Measurements from ENCODE around the gene CHST12. TPM values are rescaled to one million over a fixed set of nuclear protein-coding genes. Genes with fewer than 3 reads are reported as not detected.
"Not testable (repeated sequence)": the region's sequence is repeated elsewhere in the genome, so short reads cannot be mapped to it uniquely, and the experiment has no call there.

Gene CHST12
- total RNA-seq, 1 experiment from 2014 or later, result 11.4 TPM

DNA sequence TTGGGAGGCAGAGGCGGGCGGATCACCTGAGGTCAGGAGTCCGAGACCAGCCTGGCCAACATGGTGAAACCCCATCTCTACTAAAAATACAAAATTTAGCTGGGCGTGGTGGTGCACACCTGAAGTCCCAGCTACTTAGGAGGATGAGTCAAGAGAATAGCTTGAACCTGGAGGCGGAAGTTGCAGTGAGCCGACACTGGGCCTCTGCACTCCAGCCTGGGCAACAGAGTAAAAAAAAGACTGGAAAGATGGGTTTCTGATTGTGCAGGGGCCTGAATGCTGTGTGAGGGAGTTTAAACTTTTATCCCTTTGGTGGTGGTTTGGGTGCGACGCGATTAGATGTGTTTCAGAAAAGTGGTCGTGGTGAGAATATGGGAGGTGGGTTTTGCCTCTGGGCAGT, 1.8 kb downstream of the CHST12 start:
- no peak for DNase-seq

GRCh38 chr7:2405601-2406345, 2.4 kb downstream of the CHST12 start:
- H3K36me3 ChIP-seq (replicated peaks; ENCODE audit: control insufficient read depth, insufficient read depth, low read length), result no peaks in the 10 kb centered on the region
- H3K4me3 ChIP-seq (ENCODE audit: insufficient read depth, low read depth, low read length), result no peak overlapping the region
- no peak for DNase-seq
- no peaks in the 10 kb centered on the region for H3K27me3 ChIP-seq (ENCODE audit: control insufficient read depth, insufficient read depth, low read length)

More for the DNA sequence above, 1.8 kb downstream of the CHST12 start:
- Histone ChIP-seq H3K27me3 (ENCODE audit: control insufficient read depth, insufficient read depth, low read length) (no peaks in the 10 kb centered on the region), H3K4me3 (ENCODE audit: insufficient read depth, low read depth, low read length) (no peak overlapping the region), H3K36me3 (replicated peaks; ENCODE audit: control insufficient read depth, insufficient read depth, low read length) (no peaks in the 10 kb centered on the region)

GRCh38 chr7:2409745-2410414, 6.5 kb downstream of the CHST12 start:
- H3K4me3 ChIP-seq (ENCODE audit: insufficient read depth, low read depth, low read length), result no peak overlapping the region
- H3K36me3 ChIP-seq (replicated peaks; ENCODE audit: control insufficient read depth, insufficient read depth, low read length), result no peaks in the 10 kb centered on the region
- DNase-seq, result no peak
- no peaks in the 10 kb centered on the region for H3K27me3 ChIP-seq (ENCODE audit: control insufficient read depth, insufficient read depth, low read length)

- Histone ChIP-seq H3K4me3 (ENCODE audit: insufficient read depth, low read depth, low read length) (no peak overlapping the region), H3K36me3 (replicated peaks; ENCODE audit: control insufficient read depth, insufficient read depth, low read length) (no peaks in the 10 kb centered on the region), H3K27me3 (ENCODE audit: control insufficient read depth, insufficient read depth, low read length) (no peaks in the 10 kb centered on the region)
- DNase-seq, result no peak
Measured at GRCh38 chr7:2411049-2411448, 7.6 kb downstream of the CHST12 start.

DNA sequence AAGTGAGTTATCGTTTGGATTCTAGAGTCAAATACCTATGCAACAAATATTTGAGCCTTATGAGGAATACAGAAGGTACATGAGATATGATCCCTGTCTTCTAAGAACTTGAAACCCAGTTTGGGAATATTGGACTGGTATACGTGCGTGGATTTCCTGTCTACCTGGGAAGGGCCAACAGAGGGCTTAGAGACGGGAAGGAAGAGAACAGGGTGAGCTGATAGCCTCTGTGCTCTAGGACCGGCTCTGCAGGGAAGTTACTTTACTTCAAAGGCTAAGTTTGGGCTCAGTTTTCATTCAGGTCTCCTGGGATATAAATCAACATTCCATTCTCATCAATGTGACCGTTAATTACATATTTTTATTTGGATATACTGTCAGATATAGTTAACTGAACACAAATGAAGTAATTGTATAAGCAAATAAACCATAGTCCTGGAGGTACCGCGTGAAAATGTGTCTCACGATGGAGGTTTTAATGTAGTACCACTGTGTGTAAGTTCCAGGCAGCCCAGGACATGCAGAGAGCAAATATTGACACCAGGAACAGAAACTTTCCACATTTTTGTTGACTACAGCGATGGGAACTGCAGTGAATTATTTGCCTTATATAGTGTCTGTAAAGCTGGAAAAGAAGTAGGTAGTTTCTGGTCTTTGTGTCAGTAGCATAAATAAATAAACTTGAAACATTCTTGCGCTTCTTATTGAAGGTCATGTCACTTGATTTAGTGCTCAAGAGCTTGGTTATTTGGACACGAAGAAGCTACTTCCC, 8.6 kb downstream of the CHST12 start:
- H3K4me3 ChIP-seq (ENCODE audit: insufficient read depth, low read depth, low read length), result no peak overlapping the region
- DNase-seq, result peak; percentile 42
- H3K36me3 ChIP-seq (replicated peaks; ENCODE audit: control insufficient read depth, insufficient read depth, low read length), result no peaks in the 10 kb centered on the region
- no peaks in the 10 kb centered on the region for H3K27me3 ChIP-seq (ENCODE audit: control insufficient read depth, insufficient read depth, low read length)

- no peak for DNase-seq
- Histone ChIP-seq H3K36me3 (replicated peaks; ENCODE audit: control insufficient read depth, insufficient read depth, low read length) (no peaks in the 10 kb centered on the region), H3K27me3 (ENCODE audit: control insufficient read depth, insufficient read depth, low read length) (no peaks in the 10 kb centered on the region), H3K4me3 (ENCODE audit: insufficient read depth, low read depth, low read length) (no peak overlapping the region)
Measured at GRCh38 chr7:2412587-2413201, 9.3 kb downstream of the CHST12 start.

DNA sequence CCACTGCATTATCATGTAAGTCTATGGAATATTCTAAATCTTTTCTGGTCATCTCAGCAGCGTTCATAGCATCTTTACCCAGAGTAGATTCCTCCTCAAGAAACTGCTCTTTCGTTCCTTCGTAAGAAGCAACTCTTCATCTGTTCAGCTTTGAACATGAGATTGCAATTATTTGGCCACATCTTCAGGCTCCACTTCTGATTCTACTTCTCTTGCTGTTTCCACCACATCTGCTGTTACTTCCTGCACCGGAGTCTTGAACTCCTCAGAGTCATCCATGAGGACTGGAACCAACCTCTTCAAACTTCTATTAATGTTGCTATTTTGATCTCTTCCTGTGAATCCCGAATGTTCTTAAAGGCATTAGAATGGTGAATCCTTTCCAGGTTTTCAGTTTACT, 12.7 kb downstream of the CHST12 start:
- Histone ChIP-seq H3K36me3 (replicated peaks; ENCODE audit: control insufficient read depth, insufficient read depth, low read length) (no peaks in the 10 kb centered on the region), H3K4me3 (ENCODE audit: insufficient read depth, low read depth, low read length) (no peak overlapping the region), H3K27me3 (ENCODE audit: control insufficient read depth, insufficient read depth, low read length) (no peaks in the 10 kb centered on the region)
- no peak for DNase-seq

DNA sequence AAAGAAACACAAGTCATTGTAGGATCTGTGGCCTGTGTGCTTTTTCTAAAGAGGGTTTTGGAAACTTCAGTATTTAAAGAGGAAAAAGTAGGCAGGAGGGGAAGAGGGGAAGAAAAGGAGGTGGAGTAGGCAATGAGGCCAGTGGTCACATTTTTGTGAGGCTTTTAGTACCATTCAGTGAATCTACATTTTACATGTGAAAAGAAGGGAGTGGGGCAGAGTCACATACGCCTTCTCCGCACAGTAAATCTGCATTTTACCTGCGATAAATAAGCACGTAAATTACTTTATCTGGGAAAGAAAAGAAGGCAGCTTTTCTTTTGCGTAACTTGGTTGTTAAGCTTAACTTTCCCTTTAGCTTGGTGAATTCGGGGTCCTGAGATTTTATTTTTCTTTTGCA, 13.2 kb downstream of the CHST12 start:
- no peak overlapping the region for H3K4me3 ChIP-seq (ENCODE audit: insufficient read depth, low read depth, low read length)
- no peaks in the 10 kb centered on the region for H3K27me3 ChIP-seq (ENCODE audit: control insufficient read depth, insufficient read depth, low read length)
- no peaks in the 10 kb centered on the region for H3K36me3 ChIP-seq (replicated peaks; ENCODE audit: control insufficient read depth, insufficient read depth, low read length)
- DNase-seq, result no peak

GRCh38 chr7:2417178-2417577, 13.8 kb downstream of the CHST12 start:
- not testable (repeated sequence) for DNase-seq; H3K4me3 ChIP-seq (ENCODE audit: insufficient read depth, low read depth, low read length); H3K27me3 ChIP-seq (ENCODE audit: control insufficient read depth, insufficient read depth, low read length); H3K36me3 ChIP-seq (replicated peaks; ENCODE audit: control insufficient read depth, insufficient read depth, low read length)

DNA sequence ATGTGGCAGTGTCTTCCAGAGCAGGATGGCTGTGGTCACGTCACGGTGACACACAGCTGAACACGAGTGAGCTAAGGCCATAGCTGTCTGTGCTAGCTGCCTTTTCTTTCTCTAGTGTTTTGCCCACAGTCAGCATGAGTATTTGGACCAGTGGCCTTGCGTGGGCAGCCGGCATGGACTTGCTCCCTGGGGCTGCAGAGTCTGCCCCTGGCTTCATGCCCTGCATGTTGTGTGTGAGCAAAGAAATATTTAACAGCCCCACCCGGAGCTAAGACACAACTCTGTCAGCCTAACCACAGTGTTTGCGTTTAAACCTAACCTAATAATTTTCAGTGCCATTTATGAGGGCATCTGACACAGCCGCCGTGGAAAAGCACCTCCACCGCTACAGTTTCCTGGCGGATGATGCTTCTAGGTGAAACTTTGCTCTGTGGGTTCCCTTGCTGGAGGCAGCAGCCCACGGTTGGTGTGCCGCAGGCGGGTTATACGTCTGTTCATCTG, 14.6 kb downstream of the CHST12 start:
- DNase-seq, result no peak
- Histone ChIP-seq H3K27me3 (ENCODE audit: control insufficient read depth, insufficient read depth, low read length) (no peaks in the 10 kb centered on the region), H3K4me3 (ENCODE audit: insufficient read depth, low read depth, low read length) (no peak overlapping the region), H3K36me3 (replicated peaks; ENCODE audit: control insufficient read depth, insufficient read depth, low read length) (no peaks in the 10 kb centered on the region)

- DNase-seq, result no peak
- no peaks in the 10 kb centered on the region for H3K36me3 ChIP-seq (replicated peaks; ENCODE audit: control insufficient read depth, insufficient read depth, low read length)
- no peaks in the 10 kb centered on the region for H3K27me3 ChIP-seq (ENCODE audit: control insufficient read depth, insufficient read depth, low read length)
- no peak overlapping the region for H3K4me3 ChIP-seq (ENCODE audit: insufficient read depth, low read depth, low read length)
Measured at GRCh38 chr7:2420216-2420933, 17.0 kb downstream of the CHST12 start.

DNA sequence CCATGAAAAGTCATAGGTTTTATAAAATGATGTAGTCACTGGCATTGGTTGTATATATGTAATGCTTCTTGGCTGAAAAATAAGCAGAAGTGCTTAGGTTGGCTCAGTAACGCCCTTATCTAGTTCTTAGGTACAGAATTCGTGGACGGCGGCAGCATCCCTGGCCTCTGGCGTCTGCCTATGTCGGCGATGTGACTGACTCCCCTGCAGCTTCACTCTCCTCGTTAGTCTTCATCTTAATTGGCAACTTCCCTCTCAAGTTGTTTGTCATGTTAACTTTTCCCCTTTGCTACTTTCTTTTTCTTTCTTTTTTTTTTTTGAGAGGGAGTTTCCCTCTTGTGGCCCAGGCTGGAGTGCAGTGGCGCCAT, 18.5 kb downstream of the CHST12 start:
- Histone ChIP-seq H3K36me3 (replicated peaks; ENCODE audit: control insufficient read depth, insufficient read depth, low read length) (no peaks in the 10 kb centered on the region), H3K27me3 (ENCODE audit: control insufficient read depth, insufficient read depth, low read length) (no peaks in the 10 kb centered on the region), H3K4me3 (ENCODE audit: insufficient read depth, low read depth, low read length) (no peak overlapping the region)
- DNase-seq, result no peak

- peak; percentile 47 for DNase-seq
- no peaks in the 10 kb centered on the region for H3K27me3 ChIP-seq (ENCODE audit: control insufficient read depth, insufficient read depth, low read length)
- H3K4me3 ChIP-seq (ENCODE audit: insufficient read depth, low read depth, low read length), result no peak overlapping the region
- H3K36me3 ChIP-seq (replicated peaks; ENCODE audit: control insufficient read depth, insufficient read depth, low read length), result no peaks in the 10 kb centered on the region
Measured at GRCh38 chr7:2425749-2426148, 22.3 kb downstream of the CHST12 start.

DNA sequence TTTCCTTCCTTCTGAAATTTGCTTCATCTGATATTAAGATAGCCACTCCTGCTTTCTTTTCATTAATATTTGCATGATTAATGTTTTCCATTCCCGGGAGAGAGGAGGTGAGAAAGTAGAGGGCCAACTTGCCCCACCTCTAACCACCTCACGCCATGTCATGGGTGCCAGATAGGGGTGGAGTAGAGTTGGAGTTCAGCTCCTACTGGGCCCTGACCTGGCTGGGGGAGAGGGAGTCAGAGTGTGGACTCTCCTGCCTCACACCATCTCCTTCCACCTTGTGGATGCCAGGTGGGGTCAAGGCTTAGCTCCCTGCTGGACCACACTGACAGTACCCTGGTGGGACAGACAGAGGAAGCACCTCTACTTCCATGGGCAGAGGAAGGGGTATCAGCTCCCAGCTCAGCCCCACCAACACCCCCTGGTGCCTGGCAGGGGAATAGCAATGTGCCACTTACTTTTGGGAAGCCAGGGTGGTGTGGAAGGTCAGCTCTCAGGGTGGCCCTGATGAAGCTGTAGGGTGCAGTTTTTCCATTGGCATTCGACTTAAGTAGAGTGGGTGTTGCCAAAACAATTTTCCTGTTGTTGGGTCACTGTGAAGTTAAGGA, 28.0 kb downstream of the CHST12 start:
- Histone ChIP-seq H3K4me3 (ENCODE audit: insufficient read depth, low read depth, low read length) (no peak overlapping the region), H3K27me3 (ENCODE audit: control insufficient read depth, insufficient read depth, low read length) (no peaks in the 10 kb centered on the region), H3K36me3 (replicated peaks; ENCODE audit: control insufficient read depth, insufficient read depth, low read length) (peaks cover 3% of the 10 kb centered on the region)
- peak; percentile 89 for DNase-seq

Measured in H7 (cell line).